HFF-Myc (cell line): ENCODE data around the gene IFITM5.
"Not testable (repeated sequence)": the region's sequence is repeated elsewhere in the genome, so short reads cannot be mapped to it uniquely, and the experiment has no call there.

ENCODE experiments used
- DNase-seq: peaks from one replicate; pipeline ENCODE4 v3.0.0-alpha.2; 2011; ENCODE audit warnings: low read depth; ENCODE audit errors: extremely low read depth
- H3K4me3 ChIP-seq: replicated peaks from 2 replicates; pipeline ENCODE4 v1.5.1; 2011; ENCODE audit warnings: low read depth, mild to moderate bottlenecking, control low read depth, low read length
- TF ChIP-seq, protein P1 (sequence below): IDR thresholded peaks from 2 replicates; pipeline ENCODE4 v1.5.1; 2012; ENCODE audit warnings: mild to moderate bottlenecking, low read depth, low read length, control low read depth; ENCODE audit errors: missing control alignments

The IFITM5 gene

DNA sequence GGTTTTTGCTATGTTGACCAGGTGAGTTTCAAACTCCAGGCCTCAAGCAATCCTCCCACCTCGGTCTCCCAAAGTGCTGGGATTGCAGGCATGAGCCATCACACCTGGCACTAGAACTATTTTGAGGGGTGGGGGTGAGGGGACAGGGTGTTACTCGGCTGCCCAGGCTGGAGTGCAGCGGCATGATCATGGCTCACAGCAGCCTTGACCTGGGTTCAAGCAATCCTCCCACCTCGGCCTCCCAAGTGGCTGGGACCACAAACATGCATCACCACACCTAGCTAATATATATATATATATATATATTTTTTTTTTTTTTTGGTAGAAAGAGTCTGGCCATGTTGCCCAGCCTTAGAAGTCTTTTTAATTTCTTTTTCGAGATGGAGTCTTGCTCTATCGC is 38.4 kb upstream of the IFITM5 start:
- TF ChIP-seq, protein P1, sequence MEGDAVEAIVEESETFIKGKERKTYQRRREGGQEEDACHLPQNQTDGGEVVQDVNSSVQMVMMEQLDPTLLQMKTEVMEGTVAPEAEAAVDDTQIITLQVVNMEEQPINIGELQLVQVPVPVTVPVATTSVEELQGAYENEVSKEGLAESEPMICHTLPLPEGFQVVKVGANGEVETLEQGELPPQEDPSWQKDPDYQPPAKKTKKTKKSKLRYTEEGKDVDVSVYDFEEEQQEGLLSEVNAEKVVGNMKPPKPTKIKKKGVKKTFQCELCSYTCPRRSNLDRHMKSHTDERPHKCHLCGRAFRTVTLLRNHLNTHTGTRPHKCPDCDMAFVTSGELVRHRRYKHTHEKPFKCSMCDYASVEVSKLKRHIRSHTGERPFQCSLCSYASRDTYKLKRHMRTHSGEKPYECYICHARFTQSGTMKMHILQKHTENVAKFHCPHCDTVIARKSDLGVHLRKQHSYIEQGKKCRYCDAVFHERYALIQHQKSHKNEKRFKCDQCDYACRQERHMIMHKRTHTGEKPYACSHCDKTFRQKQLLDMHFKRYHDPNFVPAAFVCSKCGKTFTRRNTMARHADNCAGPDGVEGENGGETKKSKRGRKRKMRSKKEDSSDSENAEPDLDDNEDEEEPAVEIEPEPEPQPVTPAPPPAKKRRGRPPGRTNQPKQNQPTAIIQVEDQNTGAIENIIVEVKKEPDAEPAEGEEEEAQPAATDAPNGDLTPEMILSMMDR, result no peak
- no peak for DNase-seq
- H3K4me3 ChIP-seq, result no peak overlapping the region

DNA sequence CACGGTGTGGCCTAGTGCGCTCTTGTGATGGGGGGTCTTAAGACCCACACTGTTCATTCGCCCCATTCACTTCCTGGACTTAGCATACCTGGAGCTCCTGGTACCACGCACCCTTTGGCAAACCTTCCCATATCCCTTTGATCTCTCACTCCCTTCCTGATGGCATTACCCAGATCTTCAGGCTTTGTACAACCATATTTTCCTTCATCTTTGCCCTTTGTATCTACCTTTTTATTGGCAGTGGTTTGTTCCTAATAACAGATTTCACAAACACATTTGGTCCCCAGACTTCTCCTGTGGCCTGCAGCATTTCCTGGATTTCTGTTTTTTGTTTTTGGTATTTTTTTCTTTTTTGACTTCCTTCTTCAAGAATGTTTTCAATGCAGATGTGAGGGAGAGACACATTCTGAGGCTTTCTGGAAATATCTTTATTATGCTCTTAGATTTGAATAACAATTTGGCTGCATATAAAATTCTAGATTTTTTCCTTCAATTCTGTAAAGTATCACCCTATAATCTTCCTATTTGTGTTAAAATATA is 37.4 kb upstream of the IFITM5 start:
- H3K4me3 ChIP-seq, result no peak overlapping the region
- DNase-seq, result no peak
- TF ChIP-seq, protein P1, result no peak

DNA sequence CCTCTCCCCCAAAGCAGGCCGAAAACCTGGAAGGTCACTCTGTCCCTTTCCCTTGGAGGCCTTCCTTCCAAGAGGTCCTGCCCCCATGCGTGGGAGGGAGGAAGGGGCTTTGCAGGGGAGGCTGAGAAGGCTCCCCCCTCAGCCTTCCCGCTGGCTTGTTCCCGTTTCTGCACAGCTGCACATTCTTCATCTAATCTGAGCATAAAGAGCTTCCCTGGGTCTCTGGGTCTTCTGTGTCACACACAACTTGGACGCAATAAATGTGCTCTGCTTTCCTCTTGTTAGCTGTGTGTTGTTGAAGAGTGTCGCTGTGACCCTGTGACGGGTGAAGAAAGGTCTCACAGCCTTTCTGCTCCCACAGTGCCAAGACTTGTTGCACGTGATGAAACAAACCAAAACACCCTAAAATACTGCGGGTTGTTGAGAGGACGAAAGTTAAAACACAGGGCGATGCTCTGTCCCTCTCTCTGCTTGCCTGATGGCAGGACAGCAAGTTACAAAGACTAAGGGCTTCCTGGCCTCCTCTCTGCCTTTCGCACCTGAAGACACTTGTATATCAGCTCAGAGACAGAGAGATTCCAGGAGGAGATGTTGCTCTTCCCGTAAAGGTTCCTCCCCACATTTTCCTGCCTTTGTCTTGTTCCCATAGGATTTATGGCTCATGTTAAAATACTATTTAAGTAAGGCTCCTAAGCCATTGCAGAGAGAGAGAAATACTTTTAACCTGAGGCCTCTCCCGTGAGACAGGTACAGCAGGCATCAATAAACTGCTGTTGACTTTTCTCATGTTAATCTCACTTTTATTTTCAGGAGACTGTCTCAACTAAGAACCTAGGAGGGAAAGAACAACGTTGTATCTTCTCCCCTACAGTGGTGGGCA is 36.7 kb upstream of the IFITM5 start:
- H3K4me3 ChIP-seq, result no peak overlapping the region
- TF ChIP-seq, protein P1, result no peak
- no peak for DNase-seq

DNA sequence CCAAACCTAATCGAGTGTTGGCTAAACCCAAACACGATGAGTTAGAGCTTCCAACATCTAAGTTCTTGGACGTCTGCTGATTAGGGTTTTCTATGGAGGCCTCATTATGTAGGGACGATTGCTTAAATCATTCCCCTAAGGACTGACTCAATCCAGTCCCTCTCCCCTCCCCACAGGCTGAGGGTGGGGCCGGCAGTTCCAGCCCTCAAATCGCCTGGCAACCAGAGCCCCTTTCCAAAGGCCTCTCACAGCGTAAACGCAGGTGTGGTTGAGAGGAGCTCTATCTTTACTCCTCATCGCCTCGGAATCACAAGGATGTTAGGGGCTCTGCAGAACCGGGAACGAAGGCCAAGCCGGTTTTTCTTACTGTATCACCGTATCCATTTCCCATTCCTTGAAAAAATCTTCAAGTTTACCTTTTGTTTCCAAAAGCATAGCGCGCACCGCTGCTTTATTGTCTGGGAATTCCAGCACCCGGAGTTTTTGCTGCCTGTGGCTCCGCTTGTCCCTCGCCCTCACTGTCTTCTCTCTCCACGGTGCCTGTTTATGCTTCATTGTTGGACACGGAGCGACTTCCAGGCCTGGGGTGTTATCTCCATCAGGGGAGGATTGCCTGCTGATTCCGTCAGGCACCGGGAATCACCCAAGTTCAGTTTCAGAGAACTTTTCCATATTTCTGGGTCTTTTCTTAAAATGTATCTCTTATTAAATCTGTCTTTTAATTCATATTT is 35.1 kb upstream of the IFITM5 start:
- TF ChIP-seq, protein P1, result no peak
- no peak for DNase-seq
- no peak overlapping the region for H3K4me3 ChIP-seq

DNA sequence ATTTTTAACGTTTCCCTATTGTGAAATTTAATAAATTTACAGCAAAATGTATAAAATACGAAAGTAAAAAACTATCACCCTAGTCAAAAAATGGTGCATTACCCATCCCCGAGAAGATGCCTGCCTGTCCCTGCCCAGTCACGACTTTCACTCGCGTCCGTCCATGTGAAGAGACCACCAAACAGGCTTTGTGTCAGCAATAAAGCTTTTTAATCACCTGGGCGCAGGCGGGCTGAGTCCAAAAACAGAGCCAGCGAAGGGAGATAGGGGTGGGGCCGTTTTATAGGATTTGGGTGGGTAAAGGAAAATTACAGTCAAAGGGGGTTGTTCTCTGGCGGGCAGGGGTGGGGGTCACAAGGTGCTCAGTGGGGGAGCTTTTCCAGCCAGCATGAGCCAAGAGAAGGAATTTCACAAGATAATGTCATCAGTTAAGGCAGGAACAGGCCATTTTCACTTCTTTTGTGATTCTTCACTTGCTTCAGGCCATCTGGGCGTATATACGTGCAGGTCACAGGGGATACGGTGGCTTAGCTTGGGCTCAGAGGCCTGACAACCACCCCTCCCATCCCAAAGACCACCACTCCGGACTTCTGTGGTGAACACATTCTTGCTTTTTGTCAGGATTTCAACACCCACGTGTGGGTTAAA is 34.4 kb upstream of the IFITM5 start:
- DNase-seq, H3K4me3 ChIP-seq: not testable (repeated sequence)

DNA sequence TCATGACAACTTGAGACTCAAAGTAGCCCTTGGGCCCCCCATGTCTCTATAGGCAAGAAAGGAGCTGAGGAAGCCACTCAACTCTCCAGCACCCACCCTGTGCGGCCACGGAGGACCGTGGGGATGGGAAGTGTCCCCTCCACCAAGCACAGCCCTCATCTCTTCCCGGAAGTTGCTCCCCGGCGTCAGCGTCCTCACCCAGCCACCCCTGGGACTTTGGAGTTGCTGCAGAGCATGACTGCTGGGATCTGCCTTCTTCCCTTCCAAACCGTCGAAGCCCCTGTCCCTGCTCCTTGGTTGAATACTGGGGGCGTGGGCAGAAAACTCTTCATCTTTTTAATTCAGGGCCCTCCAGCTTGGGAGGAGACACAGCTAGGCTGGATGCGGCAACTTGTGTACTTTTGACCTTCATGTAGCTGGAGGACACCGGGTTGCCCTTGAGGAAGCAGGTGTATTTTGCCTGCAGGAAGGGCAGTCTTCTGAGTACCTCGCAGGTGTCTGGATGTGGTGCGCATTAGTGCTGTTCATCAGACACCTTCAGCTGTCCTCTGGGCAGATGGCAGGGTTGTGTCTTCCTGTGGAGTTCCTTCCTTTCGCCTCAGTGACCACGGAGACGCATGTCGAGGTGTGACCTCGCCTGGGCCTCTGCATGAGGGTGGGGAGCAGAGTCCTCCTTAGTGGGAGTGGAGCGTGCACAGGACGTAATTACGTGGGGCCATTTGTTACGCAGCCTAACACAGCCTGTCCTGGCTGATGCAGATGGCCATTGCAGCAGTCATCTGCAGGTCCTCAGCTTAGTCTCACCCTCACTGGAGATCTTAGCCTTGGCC is 33.5 kb upstream of the IFITM5 start:
- TF ChIP-seq, protein P1, result no peak
- no peak for DNase-seq

More for the DNA sequence above, 33.5 kb upstream of the IFITM5 start:
- no peak overlapping the region for H3K4me3 ChIP-seq
